Uterus (tissue), 4 donors: ENCODE measurements around the gene KRT86. TPM values are rescaled to one million over a fixed set of nuclear protein-coding genes. Genes with fewer than 3 reads are reported as not detected.

ENCODE experiments used
- DNase-seq, 2 donors: peaks; one replicate each; pipeline ENCODE4 v3.0.0-alpha.2; 2019 to 2020
- H3K27ac ChIP-seq, 2 donors: fragments of 200-600 bp; sonication (generic); 1 replicate in 1 of 2; 2 replicates in 1 of 2; pipeline ENCODE4 v1.5.1; 2016 to 2018
- H3K27me3 ChIP-seq, 2 donors: fragments of 200-600 bp; sonication (generic); one replicate each; pipeline ENCODE4 v1.5.1; 2018 to 2019; ENCODE audit warnings: control low read depth in 1 of 2
- H3K36me3 ChIP-seq, 2 donors: fragments of 200-600 bp; sonication (generic); one replicate each; pipeline ENCODE4 v1.5.1; 2019; ENCODE audit warnings: control low read depth in 1 of 2
- H3K4me1 ChIP-seq, 2 donors: fragments of 200-600 bp; sonication (generic); one replicate each; pipeline ENCODE4 v1.5.1; 2018 to 2019; ENCODE audit warnings: control low read depth in 1 of 2
- H3K4me3 ChIP-seq, 2 donors: fragments of 200-600 bp; sonication (generic); 1 replicate in 1 of 2; 2 replicates in 1 of 2; pipeline ENCODE4 v1.5.1; 2018 to 2019; ENCODE audit warnings: mild to moderate bottlenecking in 1 of 2
- H3K9me3 ChIP-seq, 2 donors: fragments of 200-600 bp; sonication (generic); one replicate each; pipeline ENCODE4 v1.5.1; 2019; ENCODE audit warnings: control low read depth in 1 of 2
- POLR2A ChIP-seq, 2 donors: fragments of 450-650 bp; IDR thresholded peaks; one replicate each; pipeline ENCODE4 v1.6.1; 2016; ENCODE audit warnings: antibody characterized with exemption in 2 of 2, mild to moderate bottlenecking in 1 of 2, moderate library complexity in 1 of 2
- intact Hi-C: fragments of 100-400 bp; cut with DNase I; formaldehyde crosslinking; loops from one replicate; pipeline ENCODE4 v1.15.1; 2023; ENCODE audit warnings: low total_unique reads
- total RNA-seq, 4 donors: library from RNA; depleted of rRNA in 3 of 4; stranded (reverse); fragments of >200 nt in 3 of 4; gene quantifications; one replicate each; pipeline versions ENCODE4 v1.1.0 to v1.2.4, GENCODE V29; 2014 to 2023
- TF ChIP-seq, protein P1 (sequence below), 4 experiments: fragments of 200-600 bp in 2 of 4; fragments of 450-650 bp in 2 of 4; sonication (generic) in 2 of 4; IDR thresholded peaks; one replicate each; pipeline ENCODE4 v1.5.1; 2016 to 2019; ENCODE audit warnings: antibody characterized with exemption in 4 of 4, mild to moderate bottlenecking in 2 of 4, moderate library complexity in 1 of 4
- donor health status: DM: yes; HTN: yes; CAD: no.

Gene KRT86
- total RNA-seq, 4 donors from 2014 or later: 0.35 TPM; not detected in 3

DNA sequence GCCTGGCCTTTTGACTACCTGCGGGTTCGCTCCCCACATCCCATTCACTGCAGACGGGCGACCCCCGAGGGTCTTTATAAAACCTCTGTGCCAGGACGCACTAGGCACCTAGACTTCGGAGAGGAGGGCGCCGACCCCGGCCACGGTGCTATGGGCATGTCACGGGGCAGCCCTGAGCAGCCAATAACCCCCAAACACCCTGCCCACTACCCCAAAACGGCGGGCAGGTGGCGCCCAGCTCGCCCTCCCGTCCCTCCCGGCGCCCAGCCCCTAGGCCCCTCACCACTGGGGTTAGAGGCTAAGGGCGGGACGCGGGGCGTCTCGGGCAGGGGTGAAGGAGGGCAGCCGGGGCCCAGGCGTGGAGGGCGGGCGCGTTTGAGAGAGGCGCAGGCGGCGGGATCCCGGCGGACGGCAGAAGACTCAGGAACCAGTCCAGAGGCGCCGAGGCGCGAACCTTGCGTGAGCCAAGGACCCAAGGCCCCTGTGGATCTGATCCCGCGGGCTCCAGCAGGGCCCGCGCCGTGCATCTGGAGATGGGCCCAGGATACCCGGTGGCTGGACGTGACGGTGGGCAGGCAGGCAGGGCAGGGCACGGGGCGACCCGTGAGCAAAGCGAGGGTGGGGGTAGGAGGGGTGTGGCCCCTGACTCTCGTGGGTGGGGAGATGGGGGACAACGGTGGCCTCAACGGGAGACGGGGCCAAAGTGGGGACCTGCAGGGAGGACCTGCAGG lies 81.8 kb downstream of the KRT86 start:
- no peaks in the 10 kb centered on the region for H3K9me3 ChIP-seq
- intact Hi-C loops: no loop called here
- H3K36me3 ChIP-seq: no peaks in the 10 kb centered on the region
- TF ChIP-seq, protein P1, sequence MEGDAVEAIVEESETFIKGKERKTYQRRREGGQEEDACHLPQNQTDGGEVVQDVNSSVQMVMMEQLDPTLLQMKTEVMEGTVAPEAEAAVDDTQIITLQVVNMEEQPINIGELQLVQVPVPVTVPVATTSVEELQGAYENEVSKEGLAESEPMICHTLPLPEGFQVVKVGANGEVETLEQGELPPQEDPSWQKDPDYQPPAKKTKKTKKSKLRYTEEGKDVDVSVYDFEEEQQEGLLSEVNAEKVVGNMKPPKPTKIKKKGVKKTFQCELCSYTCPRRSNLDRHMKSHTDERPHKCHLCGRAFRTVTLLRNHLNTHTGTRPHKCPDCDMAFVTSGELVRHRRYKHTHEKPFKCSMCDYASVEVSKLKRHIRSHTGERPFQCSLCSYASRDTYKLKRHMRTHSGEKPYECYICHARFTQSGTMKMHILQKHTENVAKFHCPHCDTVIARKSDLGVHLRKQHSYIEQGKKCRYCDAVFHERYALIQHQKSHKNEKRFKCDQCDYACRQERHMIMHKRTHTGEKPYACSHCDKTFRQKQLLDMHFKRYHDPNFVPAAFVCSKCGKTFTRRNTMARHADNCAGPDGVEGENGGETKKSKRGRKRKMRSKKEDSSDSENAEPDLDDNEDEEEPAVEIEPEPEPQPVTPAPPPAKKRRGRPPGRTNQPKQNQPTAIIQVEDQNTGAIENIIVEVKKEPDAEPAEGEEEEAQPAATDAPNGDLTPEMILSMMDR (IDR thresholded peaks at IDR 0.05): no peak
- TF ChIP-seq POLR2A (IDR thresholded peaks at IDR 0.05): no peak
- no peaks in the 10 kb centered on the region for H3K4me1 ChIP-seq
- no peak for DNase-seq
- no peak overlapping the region for H3K27ac ChIP-seq
- H3K4me3 ChIP-seq: no peak overlapping the region
- H3K27me3 ChIP-seq: no peaks in the 10 kb centered on the region

DNA sequence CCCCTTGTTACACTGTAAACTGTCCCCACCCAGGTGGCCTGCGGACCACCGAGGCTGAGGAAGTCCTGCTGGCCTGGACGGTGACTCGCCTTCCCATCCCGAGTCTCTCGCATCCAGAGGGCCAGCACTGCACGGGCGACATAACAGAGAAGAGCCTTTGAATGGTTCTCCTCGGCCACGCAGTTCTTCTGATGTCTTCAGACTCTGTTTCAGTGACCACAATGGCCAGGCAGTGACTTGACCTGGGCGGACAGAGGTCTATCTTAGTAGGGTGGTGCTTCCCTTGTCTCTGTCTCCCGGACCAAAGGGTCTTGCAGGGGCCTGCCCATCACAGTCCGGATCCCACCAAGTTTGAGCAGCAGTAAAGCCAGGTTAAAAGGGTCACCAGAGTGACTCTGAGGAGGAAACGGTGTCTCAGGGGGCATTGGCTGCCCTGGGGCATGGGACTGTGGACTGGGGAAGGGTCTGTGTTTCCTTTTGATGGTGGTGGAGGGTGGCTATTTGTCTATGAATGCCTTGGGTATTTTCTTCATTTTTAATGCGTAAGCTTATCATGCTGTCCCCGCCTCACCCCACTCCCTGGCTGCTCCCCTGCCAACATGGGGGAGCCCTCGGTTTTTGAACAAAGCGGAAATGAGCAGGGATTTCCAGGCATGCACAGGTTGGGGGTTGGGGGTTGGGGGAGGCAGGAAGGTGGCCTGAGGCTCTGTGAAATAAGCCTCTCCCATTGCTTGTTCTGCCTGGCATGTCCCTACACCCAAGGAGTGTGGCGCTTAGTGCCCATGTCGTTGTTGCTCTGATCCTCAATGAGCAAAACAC lies 82.5 kb downstream of the KRT86 start:
- H3K9me3 ChIP-seq: no peaks in the 10 kb centered on the region
- H3K27me3 ChIP-seq: no peaks in the 10 kb centered on the region
- H3K4me1 ChIP-seq: no peaks in the 10 kb centered on the region
- H3K36me3 ChIP-seq: no peaks in the 10 kb centered on the region
- intact Hi-C loops: no loop called here
- no peak overlapping the region for H3K27ac ChIP-seq
- DNase-seq: no peak
- H3K4me3 ChIP-seq: no peak overlapping the region
- TF ChIP-seq, protein P1 (IDR thresholded peaks at IDR 0.05): no peak
- no peak for TF ChIP-seq POLR2A (IDR thresholded peaks at IDR 0.05)

Other genes starting within 250 kb of the KRT86 start
- 100 to 1,000 TPM in 3 of 4 donors, 10 to 100 TPM in 1; 31.7 to 297 (median 135) TPM for gene NR4A1, start 223.2 kb upstream of the KRT86 start, total RNA-seq
- gene ATG101, start 204.7 kb upstream of the KRT86 start, total RNA-seq: 10 to 100 TPM; 28.3 to 42.1 (median 37.2) TPM
- gene SMIM41, start 194.9 kb upstream of the KRT86 start, total RNA-seq: not detected
- gene KRT80, start 82.6 kb upstream of the KRT86 start, total RNA-seq: 1 to 10 TPM in 1 of 4 donors, not detected in 3; 1.1 TPM
- 10 to 100 TPM in 1 of 4 donors, 1 to 10 TPM in 2, not detected in 1; 2.1 to 51.2 (median 5.1) TPM for gene KRT7, start 41.4 kb upstream of the KRT86 start, total RNA-seq
- not detected for gene KRT81, start 16.9 kb downstream of the KRT86 start, total RNA-seq
- under 1 TPM in 1 of 4 donors, not detected in 3; 0.21 TPM for gene KRT83, start 46.8 kb downstream of the KRT86 start, total RNA-seq
- gene KRT85, start 92.8 kb downstream of the KRT86 start, total RNA-seq: under 1 TPM in 1 of 4 donors, not detected in 3; 0.76 TPM
- gene KRT84, start 111.0 kb downstream of the KRT86 start, total RNA-seq: under 1 TPM in 1 of 4 donors, not detected in 3; 0.14 TPM
- not detected for gene KRT82, start 131.7 kb downstream of the KRT86 start, total RNA-seq
- not detected for gene KRT75, start 159.7 kb downstream of the KRT86 start, total RNA-seq
- not detected for gene KRT6B, start 177.5 kb downstream of the KRT86 start, total RNA-seq
- under 1 TPM in 2 of 4 donors, not detected in 2; 0.14 to 0.34 TPM for gene KRT6C, start 199.2 kb downstream of the KRT86 start, total RNA-seq
- gene KRT6A, start 218.6 kb downstream of the KRT86 start, total RNA-seq: 10 to 100 TPM in 1 of 4 donors, 1 to 10 TPM in 1, under 1 TPM in 1, not detected in 1; 0.90 to 48.5 (median 1.7) TPM
- 10 to 100 TPM in 1 of 4 donors, 1 to 10 TPM in 1, not detected in 2; 2.0 to 33.7 TPM for gene KRT5, start 245.7 kb downstream of the KRT86 start, total RNA-seq